ENCODE results near the gene MACC1. TPM values are rescaled to one million over a fixed set of nuclear protein-coding genes. Genes with fewer than 3 reads are reported as not detected.

MACC1 gene
- total and polyA plus RNA-seq, 2 of the 13 experiments (the other 11 are each of a cell fraction or from before 2014, with no cell fraction given), result 0.04 TPM; not detected in 1

DNA sequence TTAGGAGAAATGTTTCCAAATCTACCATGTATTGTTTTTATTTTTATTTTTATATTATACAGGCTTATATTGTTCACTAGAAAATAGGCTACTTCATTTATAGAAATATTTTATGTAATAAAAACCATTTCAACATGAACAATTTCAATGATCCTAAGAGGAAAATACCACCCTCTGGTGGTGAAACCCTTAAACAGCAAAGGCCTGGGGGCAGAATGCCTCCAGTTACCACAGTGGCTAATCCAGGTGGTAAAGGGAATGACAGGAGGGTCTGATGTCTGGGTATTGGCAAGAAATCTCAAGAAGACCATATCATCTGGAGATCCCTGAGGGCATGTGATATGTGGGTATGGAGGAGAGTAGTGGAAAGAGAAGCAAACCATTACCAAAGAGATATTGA lies 19.3 kb downstream of the MACC1 start:
- CTCF ChIA-PET (ENCODE audit: low intra/inter-chr PET ratio, low total read pairs), result no interaction called here
- H2AFZ ChIP-seq (ENCODE audit: low read length), result no peak overlapping the region
- no peak overlapping the region for H3K4me3 ChIP-seq (replicated peaks in 1 of 3; ENCODE audit: insufficient read depth in 1 of 3, low read depth in 2 of 3, low read length in 3 of 3)
- H3K27ac ChIP-seq (ENCODE audit: extremely low read length, insufficient read depth, low read length), result no peak overlapping the region
- no peak overlapping the region for H3K4me2 ChIP-seq (ENCODE audit: low read depth, low read length)
- no peaks in the 10 kb centered on the region for H4K20me1 ChIP-seq (ENCODE audit: insufficient read depth, low read length)
- TF ChIP-seq HNRNPLL (IDR thresholded peaks at IDR 0.05; ENCODE audit: low read depth, low read length, poor library complexity, severe bottlenecking) (no peak), ZMYM2 (CRISPR knock-in tag; IDR thresholded peaks at IDR 0.05) (no peak), ZFP90 (CRISPR knock-in tag; IDR thresholded peaks at IDR 0.05; ENCODE audit: borderline replicate concordance) (no peak), ZNF207 (IDR thresholded peaks at IDR 0.05; ENCODE audit: borderline replicate concordance) (no peak), CAMTA2 (CRISPR knock-in tag; IDR thresholded peaks at IDR 0.05; ENCODE audit: borderline replicate concordance) (no peak), XBP1 (CRISPR knock-in tag; IDR thresholded peaks at IDR 0.05) (no peak), BCLAF1 (IDR thresholded peaks at IDR 0.05) (no peak), CBX2 (IDR thresholded peaks at IDR 0.05; ENCODE audit: low read depth, low read length) (no peak), CBX2 (CRISPR knock-in tag; IDR thresholded peaks at IDR 0.05; ENCODE audit: low read depth) (no peak), MIER2 (CRISPR knock-in tag; IDR thresholded peaks at IDR 0.05) (no peak), FOXM1 (CRISPR knock-in tag; IDR thresholded peaks at IDR 0.05) (no peak), PPARG (CRISPR knock-in tag; conservative IDR thresholded peaks at IDR 0.05) (no peak), DBP (CRISPR knock-in tag; IDR thresholded peaks at IDR 0.05; ENCODE audit: not compliant biosample characterization) (no peak), CERS6 (CRISPR knock-in tag; IDR thresholded peaks at IDR 0.05) (no peak), PRMT3 (CRISPR knock-in tag; IDR thresholded peaks at IDR 0.05; ENCODE audit: borderline replicate concordance, low read depth) (no peak), SNAI1 (CRISPR knock-in tag; IDR thresholded peaks at IDR 0.05; ENCODE audit: borderline replicate concordance) (no peak), KAT8 (CRISPR knock-in tag; IDR thresholded peaks at IDR 0.05) (no peak)
- DNase-seq (ENCODE audit: low spot score), result no peak
- no peak for FAIRE-seq
- H3K9me3 ChIP-seq (ENCODE audit: low read length), result no peaks in the 10 kb centered on the region
- in situ Hi-C loops (cut with HindIII; ENCODE audit: extremely low pct_ligation_motif_present, low pct_unique_long_range_greater_than_20kb), result no loop called here
- no peaks in the 10 kb centered on the region for H3K79me2 ChIP-seq (ENCODE audit: insufficient read depth, low read length)
- POLR2A ChIA-PET, result no interaction called here
- no peaks in the 10 kb centered on the region for H3K36me3 ChIP-seq (replicated peaks in 1 of 2; ENCODE audit: control insufficient read depth in 1 of 2, insufficient read depth in 2 of 2, low read length in 2 of 2)
- no TSS peak for BruUV-seq (replicated peaks)
- no peaks in the 10 kb centered on the region for H3K27me3 ChIP-seq (ENCODE audit: control insufficient read depth in 1 of 2, insufficient read depth in 2 of 2, low read length in 2 of 2)
- H3K9ac ChIP-seq (ENCODE audit: insufficient read depth, low read depth, low read length), result no peak overlapping the region
- H3K4me1 ChIP-seq (ENCODE audit: insufficient read depth, low read length), result peaks cover 11% of the 10 kb centered on the region
- intact Hi-C loops (cut with micrococcal nuclease; ENCODE audit: unreplicated experiment), result no loop called here
- ATAC-seq, result no peak
